ENCODE data around the gene BABAM2. TPM values are rescaled to one million over a fixed set of nuclear protein-coding genes. Genes with fewer than 3 reads are reported as not detected.
A peak's percentile ranks its signal among the peaks of the same experiment; 100 is the strongest.

BABAM2 gene
- total RNA-seq, 6 experiments from 2014 or later = 17.1 to 39.4 (median 25.5) TPM

DNA sequence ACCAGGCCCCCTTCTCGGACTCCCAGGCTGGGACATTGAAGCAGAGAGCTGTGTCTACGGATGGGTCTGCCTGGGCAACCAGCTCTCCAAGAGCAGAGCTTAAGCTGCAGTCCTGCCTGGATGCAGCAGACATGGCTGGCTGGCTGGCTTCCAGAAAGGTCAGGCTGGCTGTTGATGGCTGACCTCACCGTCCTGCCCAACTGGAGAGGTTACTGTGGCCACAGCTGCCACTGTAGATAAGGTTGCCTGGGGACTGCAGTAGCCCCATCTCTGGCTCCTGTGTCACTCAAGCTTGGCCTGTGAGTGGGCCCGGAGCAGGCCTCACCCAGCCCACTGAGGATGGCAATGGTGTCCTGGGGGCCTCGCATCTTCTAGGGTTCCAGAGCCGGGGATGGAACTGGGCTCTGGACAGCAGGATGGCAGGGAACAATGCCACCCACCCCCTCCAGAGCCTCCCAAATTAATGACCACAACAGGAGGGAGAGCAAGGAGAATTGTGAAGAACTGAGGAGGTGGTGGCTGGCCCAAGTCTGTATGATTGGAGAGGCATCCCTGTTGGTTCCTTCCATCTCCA, 465.1 kb downstream of the BABAM2 start:
- peaks cover 0 to 21% (median 10%) of the 10 kb centered on the region in 4 donors for H3K4me1 ChIP-seq
- no peaks in the 10 kb centered on the region for H3K9me3 ChIP-seq
- no peaks in the 10 kb centered on the region for H3K36me3 ChIP-seq
- peak overlapping the region in 2 of 3 donors; percentile 39 to 53 for H3K27ac ChIP-seq
- intact Hi-C loops (cut with DNase I) = no loop called here
- H3K27me3 ChIP-seq = no peaks in the 10 kb centered on the region
- 14% methylated on average over 1 of the region's 6 CpGs for WGBS (ENCODE audit: insufficient coverage, low coverage, low lambda C conversion rate, missing lambda C conversion rate)
- DNase-seq (peak; percentile 93 to 94 (median 93)), ATAC-seq (peak; percentile 80 to 88 (median 86))
- no peak overlapping the region for H3K4me3 ChIP-seq
- TF ChIP-seq, protein P1, sequence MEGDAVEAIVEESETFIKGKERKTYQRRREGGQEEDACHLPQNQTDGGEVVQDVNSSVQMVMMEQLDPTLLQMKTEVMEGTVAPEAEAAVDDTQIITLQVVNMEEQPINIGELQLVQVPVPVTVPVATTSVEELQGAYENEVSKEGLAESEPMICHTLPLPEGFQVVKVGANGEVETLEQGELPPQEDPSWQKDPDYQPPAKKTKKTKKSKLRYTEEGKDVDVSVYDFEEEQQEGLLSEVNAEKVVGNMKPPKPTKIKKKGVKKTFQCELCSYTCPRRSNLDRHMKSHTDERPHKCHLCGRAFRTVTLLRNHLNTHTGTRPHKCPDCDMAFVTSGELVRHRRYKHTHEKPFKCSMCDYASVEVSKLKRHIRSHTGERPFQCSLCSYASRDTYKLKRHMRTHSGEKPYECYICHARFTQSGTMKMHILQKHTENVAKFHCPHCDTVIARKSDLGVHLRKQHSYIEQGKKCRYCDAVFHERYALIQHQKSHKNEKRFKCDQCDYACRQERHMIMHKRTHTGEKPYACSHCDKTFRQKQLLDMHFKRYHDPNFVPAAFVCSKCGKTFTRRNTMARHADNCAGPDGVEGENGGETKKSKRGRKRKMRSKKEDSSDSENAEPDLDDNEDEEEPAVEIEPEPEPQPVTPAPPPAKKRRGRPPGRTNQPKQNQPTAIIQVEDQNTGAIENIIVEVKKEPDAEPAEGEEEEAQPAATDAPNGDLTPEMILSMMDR (IDR thresholded peaks at IDR 0.05) = no peak
- TF ChIP-seq POLR2A (IDR thresholded peaks at IDR 0.05) = no peak

DNA sequence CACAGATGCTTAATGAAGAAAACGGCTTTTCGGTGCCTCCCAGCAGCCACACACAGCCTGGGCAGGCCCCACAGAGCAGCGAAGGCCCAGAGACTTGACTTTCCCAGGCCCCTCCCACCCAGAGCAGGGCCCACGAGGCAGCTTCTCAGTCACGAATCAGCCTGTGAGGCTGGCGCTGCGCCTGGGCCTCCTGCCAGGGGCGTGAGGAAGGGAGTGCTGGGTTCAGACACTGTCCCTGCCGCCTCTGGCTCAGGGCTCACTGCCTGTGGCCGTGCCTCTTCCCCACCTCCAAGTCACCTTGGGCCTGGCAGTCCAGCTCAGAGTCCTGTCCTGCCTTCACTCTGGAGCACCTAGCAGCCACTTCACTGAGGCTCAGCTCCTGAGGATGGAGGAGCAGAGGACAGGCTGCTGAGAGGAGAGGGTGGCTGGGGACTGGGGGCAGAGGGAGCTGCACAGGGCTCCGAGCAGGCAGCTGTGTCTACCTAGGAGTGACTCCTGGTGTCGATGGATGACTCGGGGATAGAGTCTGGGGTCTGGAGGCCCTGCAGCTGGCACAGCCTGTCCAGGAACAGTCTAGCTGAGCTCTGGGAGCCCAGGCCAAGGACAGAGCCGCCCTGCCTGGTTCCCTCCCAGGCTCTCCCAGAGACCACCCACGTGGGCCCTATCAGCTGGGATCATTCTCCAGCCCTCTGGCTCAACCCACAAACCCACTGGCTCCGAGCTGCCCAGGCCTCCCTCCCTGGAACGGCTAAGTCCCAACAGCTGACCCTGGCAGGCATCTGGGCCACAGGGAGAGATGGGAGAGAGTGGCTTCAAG, 465.8 kb downstream of the BABAM2 start:
- DNase-seq (peak; percentile 91 to 94 (median 93)), ATAC-seq (peak; percentile 86)
- no peak for TF ChIP-seq POLR2A (IDR thresholded peaks at IDR 0.05)
- TF ChIP-seq, protein P1 (IDR thresholded peaks at IDR 0.05) = no peak
- peak overlapping the region; percentile 15 to 53 (median 39) for H3K27ac ChIP-seq
- no CpG with 5 or more reads among the region's 17 CpGs for WGBS (ENCODE audit: insufficient coverage, low coverage, low lambda C conversion rate, missing lambda C conversion rate)
- peaks cover 0 to 21% (median 10%) of the 10 kb centered on the region in 4 donors for H3K4me1 ChIP-seq
- no peak overlapping the region for H3K4me3 ChIP-seq
- intact Hi-C loops (cut with DNase I) = no loop called here
- no peaks in the 10 kb centered on the region for H3K9me3 ChIP-seq
- no peaks in the 10 kb centered on the region for H3K36me3 ChIP-seq
- no peaks in the 10 kb centered on the region for H3K27me3 ChIP-seq

DNA sequence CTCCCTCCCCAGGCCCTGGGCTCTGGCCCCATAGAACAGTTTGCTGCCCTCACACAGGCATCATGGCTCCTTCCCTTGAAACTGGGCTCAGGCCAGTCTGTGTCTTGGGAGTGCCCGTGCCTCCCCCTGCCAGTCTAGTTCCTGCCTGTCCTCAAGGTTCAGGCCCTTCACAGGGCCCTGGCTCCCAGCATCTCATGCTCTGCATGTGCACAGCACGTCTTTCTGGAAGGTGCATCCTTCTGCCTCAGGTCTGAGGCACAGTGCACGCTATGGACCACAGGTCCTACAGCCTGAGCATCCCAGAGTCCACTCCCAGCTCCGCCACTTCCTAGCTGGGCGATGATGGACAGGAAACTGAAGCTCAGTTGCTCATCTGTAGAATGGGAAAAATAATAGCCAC, 466.5 kb downstream of the BABAM2 start:
- peaks cover 0 to 21% (median 10%) of the 10 kb centered on the region in 4 donors for H3K4me1 ChIP-seq
- no peak overlapping the region for H3K4me3 ChIP-seq
- WGBS (ENCODE audit: insufficient coverage, low coverage, low lambda C conversion rate, missing lambda C conversion rate) = 78% methylated on average over 2 of the region's 5 CpGs
- H3K36me3 ChIP-seq = no peaks in the 10 kb centered on the region
- ATAC-seq (no peak), DNase-seq (no peak)
- TF ChIP-seq, protein P1 (IDR thresholded peaks at IDR 0.05) = no peak
- no peak for TF ChIP-seq POLR2A (IDR thresholded peaks at IDR 0.05)
- intact Hi-C loops (cut with DNase I) = no loop called here
- H3K27me3 ChIP-seq = no peaks in the 10 kb centered on the region
- no peak overlapping the region for H3K27ac ChIP-seq
- H3K9me3 ChIP-seq = no peaks in the 10 kb centered on the region

DNA sequence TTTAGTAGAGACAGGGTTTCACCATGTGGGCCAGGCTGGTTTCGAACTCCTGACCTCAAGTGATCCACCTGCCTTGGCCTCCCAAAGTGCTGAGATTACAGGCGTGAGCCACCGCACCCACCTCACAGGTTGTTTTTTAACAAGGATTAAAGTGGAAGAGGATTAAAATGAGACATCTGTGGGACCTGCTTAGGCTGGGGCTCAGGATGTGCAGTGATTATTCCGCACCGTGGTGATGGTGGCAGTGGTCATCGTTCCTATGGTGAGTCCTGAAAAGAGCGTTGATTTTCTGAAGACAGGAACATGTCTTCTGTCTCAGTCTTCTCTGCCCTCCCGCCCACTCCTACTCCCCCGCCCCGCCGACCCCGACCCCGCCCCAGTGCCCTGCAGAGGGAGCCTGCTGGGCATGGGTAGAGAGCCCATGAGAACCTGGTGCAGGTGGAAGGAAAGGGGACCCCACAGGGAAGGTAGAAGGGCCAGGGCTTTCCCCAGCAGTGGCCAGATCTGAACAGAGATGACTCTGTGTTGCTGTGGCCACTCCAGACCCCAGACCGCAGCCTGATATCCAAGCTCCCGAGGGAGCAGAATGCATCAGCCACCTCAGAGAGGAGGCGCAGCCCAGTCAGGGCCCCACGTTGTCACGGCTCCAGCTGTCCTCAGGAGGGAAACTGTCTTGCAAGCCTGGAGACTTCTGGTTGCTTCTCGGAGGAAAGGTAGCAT, 467.6 kb downstream of the BABAM2 start:
- no peaks in the 10 kb centered on the region for H3K9me3 ChIP-seq
- H3K27me3 ChIP-seq = no peaks in the 10 kb centered on the region
- DNase-seq (no peak), ATAC-seq (no peak)
- TF ChIP-seq POLR2A (IDR thresholded peaks at IDR 0.05) = no peak
- TF ChIP-seq, protein P1 (IDR thresholded peaks at IDR 0.05) = no peak
- 72% methylated on average over 2 of the region's 19 CpGs for WGBS (ENCODE audit: insufficient coverage, low coverage, low lambda C conversion rate, missing lambda C conversion rate)
- no peak overlapping the region for H3K4me3 ChIP-seq
- H3K36me3 ChIP-seq = no peaks in the 10 kb centered on the region
- intact Hi-C loops (cut with DNase I) = no loop called here
- H3K27ac ChIP-seq = no peak overlapping the region
- H3K4me1 ChIP-seq = peaks cover 0 to 21% (median 10%) of the 10 kb centered on the region in 4 donors

All from right lobe of liver (tissue), 6 donors.